Activated naive CD8-positive, alpha-beta T cell treated with anti-CD3 and anti-CD28 coated beads, Interleukin-2, amount 50 U/mL, for 16 hours (primary cell): ENCODE measurements around the gene CAMP.

Source experiments
- DNase-seq: peaks from one replicate; pipeline ENCODE4 v3.0.0-alpha.2; 2020; ENCODE audit warnings: low read depth, low spot score

CAMP gene

GRCh38 chr3:48214225-48214624, 9.1 kb upstream of the CAMP start:
- no peak for DNase-seq

GRCh38 chr3:48215019-48215418, 8.3 kb upstream of the CAMP start:
- no peak for DNase-seq

GRCh38 chr3:48215466-48215865, 7.8 kb upstream of the CAMP start:
- no peak for DNase-seq

- no peak for DNase-seq
Measured at GRCh38 chr3:48215876-48216275, 7.4 kb upstream of the CAMP start.

- no peak for DNase-seq
Measured at GRCh38 chr3:48217449-48217848, 5.8 kb upstream of the CAMP start.

GRCh38 chr3:48218537-48218936, 4.8 kb upstream of the CAMP start:
- no peak for DNase-seq

GRCh38 chr3:48219543-48219942, 3.8 kb upstream of the CAMP start:
- DNase-seq: no peak

GRCh38 chr3:48220746-48221145, 2.5 kb upstream of the CAMP start:
- DNase-seq: no peak

- no peak for DNase-seq
Measured at GRCh38 chr3:48225587-48225986, 2.3 kb downstream of the CAMP start.

GRCh38 chr3:48226939-48227338, 3.6 kb downstream of the CAMP start:
- no peak for DNase-seq

GRCh38 chr3:48232232-48232631, 8.9 kb downstream of the CAMP start:
- no peak for DNase-seq

GRCh38 chr3:48232734-48233133, 9.4 kb downstream of the CAMP start:
- peak; percentile 40 for DNase-seq

GRCh38 chr3:48233542-48233941, 10.2 kb downstream of the CAMP start:
- DNase-seq: no peak

GRCh38 chr3:48236531-48236930, 13.2 kb downstream of the CAMP start:
- DNase-seq: no peak

GRCh38 chr3:48238531-48239085, 15.3 kb downstream of the CAMP start:
- DNase-seq: no peak

GRCh38 chr3:48240000-48240963, 17.0 kb downstream of the CAMP start:
- DNase-seq: no peak

- DNase-seq: no peak
Measured at GRCh38 chr3:48241796-48242455, 18.6 kb downstream of the CAMP start.

- no peak for DNase-seq
Measured at GRCh38 chr3:48243886-48244285, 20.6 kb downstream of the CAMP start.

- DNase-seq: no peak
Measured at GRCh38 chr3:48244461-48244860, 21.2 kb downstream of the CAMP start.

GRCh38 chr3:48245136-48245535, 21.8 kb downstream of the CAMP start:
- no peak for DNase-seq

GRCh38 chr3:48247401-48247811, 24.1 kb downstream of the CAMP start:
- no peak for DNase-seq

GRCh38 chr3:48248095-48248850, 25.0 kb downstream of the CAMP start:
- DNase-seq: no peak
